Stimulated activated CD8-positive, alpha-beta memory T cell treated with anti-CD3 and anti-CD28 coated beads, Interleukin-4, amount 100 ng/mL, for 4 hours (primary cell): Measurements from ENCODE around the gene CCBE1.

Experiments
- DNase-seq, 2 donors: peaks; one replicate each; pipeline ENCODE4 v3.0.0-alpha.2; 2020; ENCODE audit warnings: low read depth in 2 of 2, low spot score in 1 of 2

The CCBE1 gene

GRCh38 chr18:59402432-59403090 is 294.7 kb downstream of the CCBE1 start:
- DNase-seq = peak; percentile 18 to 44

- no peak for DNase-seq
These were observed 296.8 kb downstream of the CCBE1 start for GRCh38 chr18:59400407-59400806.

GRCh38 chr18:59395226-59396175 is 301.7 kb downstream of the CCBE1 start:
- DNase-seq = no peak

- no peak for DNase-seq
These were observed 303.8 kb downstream of the CCBE1 start for GRCh38 chr18:59393381-59393780.

- no peak for DNase-seq
These were observed 308.4 kb downstream of the CCBE1 start for GRCh38 chr18:59388817-59389216.

- DNase-seq = no peak
These were observed 309.3 kb downstream of the CCBE1 start for GRCh38 chr18:59387687-59388565.

- DNase-seq = no peak
These were observed 310.1 kb downstream of the CCBE1 start for GRCh38 chr18:59386909-59387686.

GRCh38 chr18:59385191-59385590 is 312.0 kb downstream of the CCBE1 start:
- DNase-seq = no peak

GRCh38 chr18:59383851-59384250 is 313.4 kb downstream of the CCBE1 start:
- no peak for DNase-seq

- DNase-seq = no peak
These were observed 314.8 kb downstream of the CCBE1 start for GRCh38 chr18:59382383-59382782.

GRCh38 chr18:59381949-59382348 is 315.3 kb downstream of the CCBE1 start:
- DNase-seq = no peak
